K562 (cell line): ENCODE results near the gene FAAP100. TPM values are rescaled to one million over a fixed set of nuclear protein-coding genes. Genes with fewer than 3 reads are reported as not detected.

Experiments used
- ARID4B ChIP-seq: sonication (generic); formaldehyde crosslinking; IDR thresholded peaks from 2 replicates; pipeline ENCODE4 v1.8.0; 2022; ENCODE audit warnings: mild to moderate bottlenecking, missing genetic modification reagents
- FOXK2 ChIP-seq, 2 experiments: fragments of 450-650 bp; IDR thresholded peaks in 1 of 2; conservative IDR thresholded peaks in 1 of 2; 2 replicates each; pipeline ENCODE4 v1.6.1; 2016; ENCODE audit warnings: low read depth in 2 of 2, mild to moderate bottlenecking in 1 of 2
- HBP1 ChIP-seq: fragments of 450-650 bp; formaldehyde crosslinking; IDR thresholded peaks from 2 replicates; pipeline ENCODE4 v1.4.0; 2022; ENCODE audit warnings: missing genetic modification characterization
- ILK ChIP-seq: fragments of 450-650 bp; IDR thresholded peaks from 2 replicates; pipeline ENCODE4 v1.6.1; 2016; ENCODE audit warnings: missing genetic modification characterization, low read depth, mild to moderate bottlenecking, missing compliant biosample characterization, moderate library complexity, borderline replicate concordance
- MIER1 ChIP-seq: fragments of 450-650 bp; IDR thresholded peaks from 2 replicates; pipeline ENCODE4 v1.6.1; 2016; ENCODE audit warnings: antibody characterized with exemption, mild to moderate bottlenecking, low read depth
- NFIC ChIP-seq: fragments of 450-650 bp; IDR thresholded peaks from 2 replicates; pipeline ENCODE4 v1.6.1; 2017; ENCODE audit warnings: mild to moderate bottlenecking, inconsistent platforms
- RAD51 ChIP-seq: fragments of 450-650 bp; IDR thresholded peaks from 2 replicates; pipeline ENCODE4 v1.7.1; 2016; ENCODE audit warnings: low read depth, mild to moderate bottlenecking, borderline replicate concordance
- XRCC3 ChIP-seq: fragments of 450-650 bp; IDR thresholded peaks from 2 replicates; pipeline ENCODE4 v1.6.1; 2017; ENCODE audit warnings: mild to moderate bottlenecking, moderate library complexity
- ZNF274 ChIP-seq: IDR thresholded peaks from 2 replicates; pipeline ENCODE4 v1.6.1; 2011; ENCODE audit warnings: low read depth, mild to moderate bottlenecking, low read length, moderate library complexity, borderline replicate concordance
- polyA plus RNA-seq, 8 experiments: library from polyadenylated mRNA; depleted of rRNA in 4 of 8; stranded (reverse) in 5 of 8; unstranded in 3 of 8; fragments of >200 nt; fragmentation: Nextera tagmentation in 2 of 8; fragmentation: Illumina TruSeq in 1 of 8; extraction: Ambion mirVana in 2 of 8; extraction: Trizol in 1 of 8; gene quantifications; 2 replicates each; pipeline versions ENCODE4 v1.2.1 to v1.2.3, GENCODE V29; 2011 to 2014; ENCODE audit warnings: inconsistent platforms in 1 of 8, missing spikeins in 1 of 8
- total RNA-seq, 7 experiments: library from RNA; depleted of rRNA in 6 of 7; stranded (reverse); fragments of >200 nt in 6 of 7; fragmentation: Illumina TruSeq in 2 of 7; extraction: Trizol in 2 of 7; gene quantifications; 2 replicates each; pipeline versions ENCODE4 v1.2.1 to v1.2.3, GENCODE V29; 2011 to 2021; ENCODE audit warnings: low replicate concordance in 1 of 7
- TF ChIP-seq, protein P1 (sequence below): sonication (generic); formaldehyde crosslinking; IDR thresholded peaks from 2 replicates; pipeline ENCODE4 v1.8.1; 2023; ENCODE audit warnings: mild to moderate bottlenecking, missing genetic modification reagents
- TF ChIP-seq, protein P2 (sequence below): IDR thresholded peaks from 3 replicates; pipeline ENCODE4 v1.6.1; 2011; ENCODE audit warnings: borderline replicate concordance, mild to moderate bottlenecking, moderate library complexity; ENCODE audit not compliant: insufficient read length; ENCODE audit errors: extremely low read depth
- TF ChIP-seq, protein P3 (sequence below): fragments of 450-650 bp; IDR thresholded peaks from 2 replicates; pipeline ENCODE4 v1.7.0; 2016; ENCODE audit warnings: borderline replicate concordance

Gene FAAP100
- total and polyA plus RNA-seq, 9 of the 15 experiments (the other 6 are each of a cell fraction or from before 2014, with no cell fraction given): 0.31 to 51.2 (median 12.6) TPM

DNA sequence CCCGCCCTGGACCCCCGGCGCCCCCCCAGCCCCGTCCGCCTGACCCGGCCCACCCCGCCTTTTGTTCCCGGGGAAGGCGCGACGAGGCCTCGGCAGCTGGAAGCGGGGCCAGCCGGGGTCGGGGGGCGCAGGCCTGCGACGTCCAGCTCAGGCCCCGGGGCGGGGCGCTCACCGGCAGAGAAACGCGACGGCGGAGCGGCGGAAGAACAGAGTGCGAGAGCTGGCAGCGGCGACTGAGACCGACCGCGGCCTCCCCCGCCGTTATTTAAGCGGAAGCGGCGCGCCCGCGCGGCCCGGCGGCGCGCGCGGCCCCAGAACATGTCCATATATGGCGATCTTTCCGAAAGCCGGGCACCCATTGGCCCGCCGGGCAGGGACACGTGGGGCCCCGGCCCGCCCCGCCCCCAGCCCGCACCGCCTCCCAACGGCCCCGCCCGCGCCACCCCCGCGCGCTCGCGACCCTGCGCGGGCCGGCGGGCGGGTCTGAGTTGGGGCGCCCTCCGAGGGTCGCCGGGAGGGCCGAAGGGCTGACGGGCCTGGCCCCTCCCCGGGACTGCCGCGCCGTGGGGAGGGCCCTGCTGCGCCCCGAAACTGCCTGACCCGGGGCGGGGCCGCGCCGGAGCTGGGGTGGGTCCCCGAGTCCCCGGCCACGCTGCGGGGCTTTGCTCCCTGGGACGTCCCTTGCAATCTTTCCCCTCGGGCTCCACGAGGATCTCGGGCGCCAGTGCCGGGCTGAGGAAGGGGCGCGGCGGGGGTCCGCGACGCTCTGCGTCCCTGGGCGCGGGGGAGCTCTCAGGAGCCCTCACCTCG is 39.4 kb downstream of the FAAP100 start, which contains the start of gene ACTG1 (continued):
- TF ChIP-seq, protein P1, sequence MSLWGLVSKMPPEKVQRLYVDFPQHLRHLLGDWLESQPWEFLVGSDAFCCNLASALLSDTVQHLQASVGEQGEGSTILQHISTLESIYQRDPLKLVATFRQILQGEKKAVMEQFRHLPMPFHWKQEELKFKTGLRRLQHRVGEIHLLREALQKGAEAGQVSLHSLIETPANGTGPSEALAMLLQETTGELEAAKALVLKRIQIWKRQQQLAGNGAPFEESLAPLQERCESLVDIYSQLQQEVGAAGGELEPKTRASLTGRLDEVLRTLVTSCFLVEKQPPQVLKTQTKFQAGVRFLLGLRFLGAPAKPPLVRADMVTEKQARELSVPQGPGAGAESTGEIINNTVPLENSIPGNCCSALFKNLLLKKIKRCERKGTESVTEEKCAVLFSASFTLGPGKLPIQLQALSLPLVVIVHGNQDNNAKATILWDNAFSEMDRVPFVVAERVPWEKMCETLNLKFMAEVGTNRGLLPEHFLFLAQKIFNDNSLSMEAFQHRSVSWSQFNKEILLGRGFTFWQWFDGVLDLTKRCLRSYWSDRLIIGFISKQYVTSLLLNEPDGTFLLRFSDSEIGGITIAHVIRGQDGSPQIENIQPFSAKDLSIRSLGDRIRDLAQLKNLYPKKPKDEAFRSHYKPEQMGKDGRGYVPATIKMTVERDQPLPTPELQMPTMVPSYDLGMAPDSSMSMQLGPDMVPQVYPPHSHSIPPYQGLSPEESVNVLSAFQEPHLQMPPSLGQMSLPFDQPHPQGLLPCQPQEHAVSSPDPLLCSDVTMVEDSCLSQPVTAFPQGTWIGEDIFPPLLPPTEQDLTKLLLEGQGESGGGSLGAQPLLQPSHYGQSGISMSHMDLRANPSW (CRISPR knock-in tag): no peak
- TF ChIP-seq ZNF274 (no peak), ARID4B (CRISPR knock-in tag) (no peak), XRCC3 (no peak), HBP1 (no peak), FOXK2 (conservative IDR thresholded peaks at IDR 0.05 in 1 of 2, IDR thresholded peaks at IDR 0.05 in 1 of 2; ENCODE audit: low read depth in 2 of 2) (no peak), MIER1 (no peak), RAD51 (no peak), ILK (no peak), NFIC (peak; percentile 67)
- TF ChIP-seq, protein P2, sequence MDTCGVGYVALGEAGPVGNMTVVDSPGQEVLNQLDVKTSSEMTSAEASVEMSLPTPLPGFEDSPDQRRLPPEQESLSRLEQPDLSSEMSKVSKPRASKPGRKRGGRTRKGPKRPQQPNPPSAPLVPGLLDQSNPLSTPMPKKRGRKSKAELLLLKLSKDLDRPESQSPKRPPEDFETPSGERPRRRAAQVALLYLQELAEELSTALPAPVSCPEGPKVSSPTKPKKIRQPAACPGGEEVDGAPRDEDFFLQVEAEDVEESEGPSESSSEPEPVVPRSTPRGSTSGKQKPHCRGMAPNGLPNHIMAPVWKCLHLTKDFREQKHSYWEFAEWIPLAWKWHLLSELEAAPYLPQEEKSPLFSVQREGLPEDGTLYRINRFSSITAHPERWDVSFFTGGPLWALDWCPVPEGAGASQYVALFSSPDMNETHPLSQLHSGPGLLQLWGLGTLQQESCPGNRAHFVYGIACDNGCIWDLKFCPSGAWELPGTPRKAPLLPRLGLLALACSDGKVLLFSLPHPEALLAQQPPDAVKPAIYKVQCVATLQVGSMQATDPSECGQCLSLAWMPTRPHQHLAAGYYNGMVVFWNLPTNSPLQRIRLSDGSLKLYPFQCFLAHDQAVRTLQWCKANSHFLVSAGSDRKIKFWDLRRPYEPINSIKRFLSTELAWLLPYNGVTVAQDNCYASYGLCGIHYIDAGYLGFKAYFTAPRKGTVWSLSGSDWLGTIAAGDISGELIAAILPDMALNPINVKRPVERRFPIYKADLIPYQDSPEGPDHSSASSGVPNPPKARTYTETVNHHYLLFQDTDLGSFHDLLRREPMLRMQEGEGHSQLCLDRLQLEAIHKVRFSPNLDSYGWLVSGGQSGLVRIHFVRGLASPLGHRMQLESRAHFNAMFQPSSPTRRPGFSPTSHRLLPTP: no peak
- TF ChIP-seq, protein P3, sequence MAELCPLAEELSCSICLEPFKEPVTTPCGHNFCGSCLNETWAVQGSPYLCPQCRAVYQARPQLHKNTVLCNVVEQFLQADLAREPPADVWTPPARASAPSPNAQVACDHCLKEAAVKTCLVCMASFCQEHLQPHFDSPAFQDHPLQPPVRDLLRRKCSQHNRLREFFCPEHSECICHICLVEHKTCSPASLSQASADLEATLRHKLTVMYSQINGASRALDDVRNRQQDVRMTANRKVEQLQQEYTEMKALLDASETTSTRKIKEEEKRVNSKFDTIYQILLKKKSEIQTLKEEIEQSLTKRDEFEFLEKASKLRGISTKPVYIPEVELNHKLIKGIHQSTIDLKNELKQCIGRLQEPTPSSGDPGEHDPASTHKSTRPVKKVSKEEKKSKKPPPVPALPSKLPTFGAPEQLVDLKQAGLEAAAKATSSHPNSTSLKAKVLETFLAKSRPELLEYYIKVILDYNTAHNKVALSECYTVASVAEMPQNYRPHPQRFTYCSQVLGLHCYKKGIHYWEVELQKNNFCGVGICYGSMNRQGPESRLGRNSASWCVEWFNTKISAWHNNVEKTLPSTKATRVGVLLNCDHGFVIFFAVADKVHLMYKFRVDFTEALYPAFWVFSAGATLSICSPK: no peak
